Esophagus muscularis mucosa (tissue), 4 donors: ENCODE measurements around the gene ABCC11.

Source experiments
- EP300 ChIP-seq: sonication (generic); formaldehyde crosslinking; IDR thresholded peaks from one replicate; pipeline ENCODE4 v1.6.1; 2017; ENCODE audit warnings: antibody characterized with exemption
- POLR2A ChIP-seq: fragments of 450-650 bp; IDR thresholded peaks from one replicate; pipeline ENCODE4 v1.6.1; 2017; ENCODE audit warnings: antibody characterized with exemption, moderate library complexity, mild to moderate bottlenecking, low read depth
- POLR2AphosphoS5 ChIP-seq, 2 donors: sonication (generic); formaldehyde crosslinking; IDR thresholded peaks; one replicate each; pipeline ENCODE4 v1.6.1; 2017; ENCODE audit warnings: antibody characterized with exemption in 2 of 2
- TF ChIP-seq, protein P1 (sequence below), 3 experiments: fragments of 200-600 bp in 2 of 3; fragments of 450-650 bp in 1 of 3; sonication (generic) in 2 of 3; IDR thresholded peaks; one replicate each; pipeline ENCODE4 v1.5.1; 2017 to 2019; ENCODE audit warnings: antibody characterized with exemption in 3 of 3, mild to moderate bottlenecking in 2 of 3, moderate library complexity in 1 of 3

DNA sequence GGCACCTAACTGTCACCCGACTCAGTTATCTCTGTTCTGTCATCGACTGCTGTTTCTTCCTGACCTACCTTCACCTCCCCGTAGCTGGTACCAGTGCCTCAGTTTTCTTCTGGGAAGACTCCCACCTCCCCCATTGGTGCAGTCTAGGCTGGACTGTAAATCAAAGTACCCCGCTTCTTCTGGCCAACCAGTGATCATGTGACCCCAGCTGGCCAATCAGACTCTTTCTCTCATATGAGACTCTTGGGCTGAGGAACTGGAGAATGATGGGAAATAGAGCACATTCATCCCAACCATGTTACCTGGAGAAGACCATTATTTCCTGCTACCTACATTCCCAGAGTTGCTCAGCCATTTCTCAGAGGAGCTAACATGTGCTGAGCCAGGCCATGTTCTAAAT lies 23.8 kb downstream of the ABCC11 start:
- TF ChIP-seq, protein P1, sequence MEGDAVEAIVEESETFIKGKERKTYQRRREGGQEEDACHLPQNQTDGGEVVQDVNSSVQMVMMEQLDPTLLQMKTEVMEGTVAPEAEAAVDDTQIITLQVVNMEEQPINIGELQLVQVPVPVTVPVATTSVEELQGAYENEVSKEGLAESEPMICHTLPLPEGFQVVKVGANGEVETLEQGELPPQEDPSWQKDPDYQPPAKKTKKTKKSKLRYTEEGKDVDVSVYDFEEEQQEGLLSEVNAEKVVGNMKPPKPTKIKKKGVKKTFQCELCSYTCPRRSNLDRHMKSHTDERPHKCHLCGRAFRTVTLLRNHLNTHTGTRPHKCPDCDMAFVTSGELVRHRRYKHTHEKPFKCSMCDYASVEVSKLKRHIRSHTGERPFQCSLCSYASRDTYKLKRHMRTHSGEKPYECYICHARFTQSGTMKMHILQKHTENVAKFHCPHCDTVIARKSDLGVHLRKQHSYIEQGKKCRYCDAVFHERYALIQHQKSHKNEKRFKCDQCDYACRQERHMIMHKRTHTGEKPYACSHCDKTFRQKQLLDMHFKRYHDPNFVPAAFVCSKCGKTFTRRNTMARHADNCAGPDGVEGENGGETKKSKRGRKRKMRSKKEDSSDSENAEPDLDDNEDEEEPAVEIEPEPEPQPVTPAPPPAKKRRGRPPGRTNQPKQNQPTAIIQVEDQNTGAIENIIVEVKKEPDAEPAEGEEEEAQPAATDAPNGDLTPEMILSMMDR (IDR thresholded peaks at IDR 0.05) = no peak
- TF ChIP-seq POLR2A = no peak
- no peak for TF ChIP-seq EP300
- no peak for TF ChIP-seq POLR2AphosphoS5 (IDR thresholded peaks at IDR 0.05)
